Suprapubic skin (tissue), 4 donors: ENCODE data around the gene FXYD5. TPM values are rescaled to one million over a fixed set of nuclear protein-coding genes. Genes with fewer than 3 reads are reported as not detected.
A peak's percentile ranks its signal among the peaks of the same experiment; 100 is the strongest.

Source experiments
- DNase-seq, 2 donors: peaks; one replicate each; pipeline ENCODE4 v3.0.0-alpha.2; 2019; ENCODE audit warnings: low spot score in 2 of 2
- H3K27ac ChIP-seq: fragments of 200-600 bp; sonication (generic); one replicate; pipeline ENCODE4 v1.5.1; 2019
- H3K27me3 ChIP-seq: fragments of 200-600 bp; sonication (generic); one replicate; pipeline ENCODE4 v1.5.1; 2019
- H3K36me3 ChIP-seq: fragments of 200-600 bp; sonication (generic); one replicate; pipeline ENCODE4 v1.5.1; 2019
- H3K4me1 ChIP-seq: fragments of 200-600 bp; sonication (generic); one replicate; pipeline ENCODE4 v1.5.1; 2019
- H3K4me3 ChIP-seq: fragments of 200-600 bp; sonication (generic); one replicate; pipeline ENCODE4 v1.5.1; 2019; ENCODE audit warnings: mild to moderate bottlenecking
- H3K9me3 ChIP-seq: fragments of 200-600 bp; sonication (generic); one replicate; pipeline ENCODE4 v1.5.1; 2019
- EP300 ChIP-seq: sonication (generic); formaldehyde crosslinking; IDR thresholded peaks from one replicate; pipeline ENCODE4 v1.6.1; 2017; ENCODE audit warnings: antibody characterized with exemption
- POLR2A ChIP-seq, 2 donors: fragments of 450-650 bp; IDR thresholded peaks; one replicate each; pipeline ENCODE4 v1.6.1; 2017; ENCODE audit warnings: antibody characterized with exemption in 2 of 2, mild to moderate bottlenecking in 2 of 2, moderate library complexity in 2 of 2
- POLR2AphosphoS5 ChIP-seq, 3 donors: sonication (generic); formaldehyde crosslinking; IDR thresholded peaks; one replicate each; pipeline ENCODE4 v1.6.1; 2017; ENCODE audit warnings: antibody characterized with exemption in 3 of 3
- WGBS: methylation state at CpG from one replicate; pipeline ENCODE4 v1.1.5; 2018; 5-methylcytosine and 5-hydroxymethylcytosine counted together
- total RNA-seq, 4 donors: library from RNA; depleted of rRNA; stranded (reverse); fragments of >200 nt; gene quantifications; one replicate each; pipeline ENCODE4 v1.1.0, GENCODE V29; 2016
- TF ChIP-seq, protein P1 (sequence below), 2 donors: fragments of 200-600 bp in 1 of 2; fragments of 450-650 bp in 1 of 2; sonication (generic) in 1 of 2; IDR thresholded peaks; one replicate each; pipeline ENCODE4 v1.5.1; 2016 to 2019; ENCODE audit warnings: antibody characterized with exemption in 2 of 2, mild to moderate bottlenecking in 1 of 2, moderate library complexity in 1 of 2

FXYD5 gene
- total RNA-seq, 4 donors from 2014 or later: 29.8 to 64.8 (median 37.7) TPM

DNA sequence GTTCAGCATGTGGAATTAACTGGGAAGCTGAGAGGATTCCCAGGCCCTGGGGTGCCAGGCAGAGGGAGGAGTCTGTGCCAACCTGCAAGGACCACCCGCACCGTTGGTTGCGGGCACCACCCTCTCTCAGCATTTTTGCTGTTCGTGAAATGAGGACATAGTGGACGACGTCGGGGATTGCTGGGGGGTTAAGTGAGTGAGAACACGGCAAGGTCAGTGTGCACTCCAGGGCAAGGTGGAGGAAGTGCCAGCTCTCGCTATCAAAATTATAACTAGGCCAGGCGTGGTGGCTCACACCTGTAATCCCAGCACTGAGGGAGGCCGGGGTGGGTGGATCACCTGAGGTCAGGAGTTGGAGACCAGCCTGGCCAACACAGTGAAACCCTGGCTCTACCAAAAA, 36.7 kb upstream of the FXYD5 start:
- TF ChIP-seq, protein P1, sequence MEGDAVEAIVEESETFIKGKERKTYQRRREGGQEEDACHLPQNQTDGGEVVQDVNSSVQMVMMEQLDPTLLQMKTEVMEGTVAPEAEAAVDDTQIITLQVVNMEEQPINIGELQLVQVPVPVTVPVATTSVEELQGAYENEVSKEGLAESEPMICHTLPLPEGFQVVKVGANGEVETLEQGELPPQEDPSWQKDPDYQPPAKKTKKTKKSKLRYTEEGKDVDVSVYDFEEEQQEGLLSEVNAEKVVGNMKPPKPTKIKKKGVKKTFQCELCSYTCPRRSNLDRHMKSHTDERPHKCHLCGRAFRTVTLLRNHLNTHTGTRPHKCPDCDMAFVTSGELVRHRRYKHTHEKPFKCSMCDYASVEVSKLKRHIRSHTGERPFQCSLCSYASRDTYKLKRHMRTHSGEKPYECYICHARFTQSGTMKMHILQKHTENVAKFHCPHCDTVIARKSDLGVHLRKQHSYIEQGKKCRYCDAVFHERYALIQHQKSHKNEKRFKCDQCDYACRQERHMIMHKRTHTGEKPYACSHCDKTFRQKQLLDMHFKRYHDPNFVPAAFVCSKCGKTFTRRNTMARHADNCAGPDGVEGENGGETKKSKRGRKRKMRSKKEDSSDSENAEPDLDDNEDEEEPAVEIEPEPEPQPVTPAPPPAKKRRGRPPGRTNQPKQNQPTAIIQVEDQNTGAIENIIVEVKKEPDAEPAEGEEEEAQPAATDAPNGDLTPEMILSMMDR (IDR thresholded peaks at IDR 0.05): no peak
- TF ChIP-seq POLR2AphosphoS5 (IDR thresholded peaks at IDR 0.05) (no peak), POLR2A (IDR thresholded peaks at IDR 0.05) (no peak), EP300 (no peak)
- H3K27ac ChIP-seq: peak overlapping the region; percentile 88
- WGBS: 63% methylated on average over 11 of the region's 11 CpGs
- no peak for DNase-seq
- no peaks in the 10 kb centered on the region for H3K27me3 ChIP-seq
- peaks cover 7% of the 10 kb centered on the region for H3K36me3 ChIP-seq
- peaks cover 69% of the 10 kb centered on the region for H3K4me1 ChIP-seq
- H3K4me3 ChIP-seq: peak overlapping the region; percentile 57
- H3K9me3 ChIP-seq: no peaks in the 10 kb centered on the region

DNA sequence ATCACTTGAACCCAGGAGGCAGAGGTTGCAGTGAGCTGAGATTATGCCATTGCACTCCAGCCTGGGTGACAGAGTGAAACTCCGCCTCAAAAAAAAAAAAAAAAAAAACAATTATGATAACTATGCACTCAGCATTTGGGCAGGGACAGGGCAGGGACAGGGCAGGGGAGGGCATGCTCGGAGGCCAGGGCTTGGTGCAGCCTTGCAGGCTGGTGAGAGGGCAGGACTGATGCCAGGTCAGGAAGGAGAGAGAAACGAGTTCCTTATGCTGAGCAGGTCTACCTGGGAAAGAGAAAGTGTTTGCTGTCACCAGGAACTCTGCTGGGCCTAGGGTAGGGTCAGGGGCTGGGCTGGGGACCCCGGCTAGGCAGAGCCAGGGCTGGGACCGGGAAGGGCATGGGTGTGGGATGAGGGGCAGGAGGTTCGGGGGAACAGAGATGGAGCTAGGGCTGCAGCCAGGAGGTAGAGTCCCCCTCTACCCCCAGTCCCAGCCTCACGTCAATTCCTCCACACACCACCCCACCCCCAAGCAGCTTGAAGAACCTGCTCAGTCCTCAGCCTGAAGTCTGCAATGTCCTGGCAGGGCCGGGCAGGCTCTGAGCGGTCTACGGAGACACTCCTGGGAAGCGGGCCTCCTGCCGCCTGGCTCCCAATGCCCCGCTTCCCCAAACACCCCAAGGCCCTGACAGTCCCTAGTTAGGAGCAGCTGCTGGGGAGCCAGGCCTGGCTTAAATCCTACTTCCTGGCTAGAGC, 36.1 kb upstream of the FXYD5 start:
- TF ChIP-seq POLR2A (IDR thresholded peaks at IDR 0.05): no peak
- no peak for TF ChIP-seq EP300
- TF ChIP-seq POLR2AphosphoS5 (IDR thresholded peaks at IDR 0.05): no peak
- TF ChIP-seq, protein P1 (IDR thresholded peaks at IDR 0.05): no peak
- Histone ChIP-seq H3K4me1 (peaks cover 74% of the 10 kb centered on the region), H3K27me3 (no peaks in the 10 kb centered on the region), H3K9me3 (no peaks in the 10 kb centered on the region), H3K27ac (peak overlapping the region; percentile 88), H3K36me3 (peaks cover 7% of the 10 kb centered on the region), H3K4me3 (peak overlapping the region; percentile 57)
- WGBS: 54% methylated on average over 6 of the region's 13 CpGs
- DNase-seq: no peak

DNA sequence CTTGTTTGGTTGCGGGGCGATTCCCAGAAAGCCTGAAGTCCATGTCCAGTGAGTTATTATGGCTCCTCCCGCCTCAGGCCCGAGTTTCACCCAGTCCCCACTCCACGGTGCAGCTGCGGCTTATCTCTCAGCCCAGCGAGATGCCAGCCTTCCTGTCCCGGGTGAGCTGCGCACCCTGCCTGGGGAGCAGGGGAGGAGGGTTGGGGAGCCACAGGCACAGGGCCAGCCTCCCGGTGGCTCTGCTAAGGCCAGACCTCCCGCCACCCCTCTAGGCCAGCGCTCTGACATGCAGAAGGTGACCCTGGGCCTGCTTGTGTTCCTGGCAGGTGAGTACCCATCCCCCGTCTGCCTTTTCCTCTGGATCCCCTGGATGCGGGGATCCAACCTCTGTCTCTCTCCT, 35.4 kb upstream of the FXYD5 start:
- TF ChIP-seq POLR2A (IDR thresholded peaks at IDR 0.05) (no peak), EP300 (no peak), POLR2AphosphoS5 (IDR thresholded peaks at IDR 0.05) (no peak)
- TF ChIP-seq, protein P1 (IDR thresholded peaks at IDR 0.05): no peak
- Histone ChIP-seq H3K4me3 (peak overlapping the region; percentile 57), H3K9me3 (no peaks in the 10 kb centered on the region), H3K27ac (peak overlapping the region; percentile 49), H3K36me3 (peaks cover 7% of the 10 kb centered on the region), H3K4me1 (peaks cover 74% of the 10 kb centered on the region), H3K27me3 (no peaks in the 10 kb centered on the region)
- 50% methylated on average over 7 of the region's 14 CpGs for WGBS
- DNase-seq: no peak

DNA sequence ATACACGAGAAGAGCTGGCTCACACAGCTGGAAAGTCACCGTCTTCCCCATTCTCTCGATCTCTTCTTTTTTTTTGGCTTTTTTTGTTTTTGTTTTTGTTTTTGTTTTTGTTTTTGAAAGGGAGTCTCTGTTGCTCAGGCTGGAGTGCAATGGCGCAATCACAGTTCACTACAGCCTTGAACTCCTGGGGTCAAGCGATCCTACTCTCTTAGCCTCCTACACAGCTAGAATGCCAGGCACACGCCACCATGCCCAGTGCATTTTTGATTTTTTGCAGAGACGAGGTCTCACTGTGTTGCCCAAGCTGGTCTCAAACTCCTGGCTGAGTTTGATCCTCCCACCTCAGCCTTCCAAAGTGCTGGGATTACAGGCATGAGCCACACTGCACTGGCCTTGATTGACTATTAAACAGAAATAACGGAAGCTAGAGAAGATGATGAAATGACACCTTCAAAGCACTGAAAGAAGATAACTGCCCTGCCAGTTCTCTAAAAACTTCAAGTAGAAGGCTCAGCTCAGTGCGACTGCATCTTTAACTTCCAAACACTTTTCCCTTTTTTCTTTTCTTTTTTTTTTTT, 34.9 kb upstream of the FXYD5 start:
- H3K4me1 ChIP-seq: peaks cover 74% of the 10 kb centered on the region

DNA sequence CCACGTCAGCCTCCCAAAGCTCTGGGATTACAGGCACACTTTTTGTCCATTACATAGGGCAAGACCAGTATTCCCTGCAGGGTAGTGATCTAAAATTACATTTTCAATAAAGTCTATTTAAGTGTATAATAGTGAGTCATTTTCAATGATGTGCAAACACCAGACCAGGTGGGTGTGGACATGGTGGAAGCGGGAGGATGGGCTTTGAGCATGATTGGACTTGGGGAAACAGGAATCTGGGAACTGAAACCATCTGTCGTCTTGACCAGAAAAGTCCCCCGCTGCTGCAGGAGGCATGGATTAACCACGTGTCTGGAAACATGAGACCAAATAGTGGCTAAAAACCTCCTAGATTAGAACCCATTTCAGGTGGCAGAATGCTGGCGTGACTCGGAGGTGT, 34.0 kb upstream of the FXYD5 start:
- Histone ChIP-seq H3K4me1 (peaks cover 74% of the 10 kb centered on the region), H3K36me3 (peaks cover 7% of the 10 kb centered on the region), H3K27ac (peak overlapping the region; percentile 95), H3K9me3 (no peaks in the 10 kb centered on the region), H3K4me3 (peak overlapping the region; percentile 57), H3K27me3 (no peaks in the 10 kb centered on the region)
- WGBS: 49% methylated on average over 7 of the region's 7 CpGs
- DNase-seq: no peak
- TF ChIP-seq POLR2A (IDR thresholded peaks at IDR 0.05) (no peak), EP300 (no peak), POLR2AphosphoS5 (IDR thresholded peaks at IDR 0.05) (no peak)
- TF ChIP-seq, protein P1 (IDR thresholded peaks at IDR 0.05): no peak

More for the DNA sequence above, 34.9 kb upstream of the FXYD5 start:
- DNase-seq: no peak
- peaks cover 7% of the 10 kb centered on the region for H3K36me3 ChIP-seq
- TF ChIP-seq POLR2A (IDR thresholded peaks at IDR 0.05) (no peak), EP300 (no peak), POLR2AphosphoS5 (IDR thresholded peaks at IDR 0.05) (no peak)
- TF ChIP-seq, protein P1 (IDR thresholded peaks at IDR 0.05): no peak
- 58% methylated on average over 9 of the region's 9 CpGs for WGBS
- H3K27me3 ChIP-seq: no peaks in the 10 kb centered on the region
- peak overlapping the region; percentile 68 for H3K27ac ChIP-seq
- H3K9me3 ChIP-seq: no peaks in the 10 kb centered on the region
- peak overlapping the region; percentile 57 for H3K4me3 ChIP-seq
